NCI-H128 (cell line): ENCODE results near the gene ADCY9.
"Not testable (repeated sequence)": the region's sequence is repeated elsewhere in the genome, so short reads cannot be mapped to it uniquely, and the experiment has no call there.

Experiments used
- DNase-seq: peaks from one replicate; lab custom pipeline; 2025; ENCODE audit not compliant: unreplicated experiment; lab: John Stamatoyannopoulos, UW

Gene ADCY9

DNA sequence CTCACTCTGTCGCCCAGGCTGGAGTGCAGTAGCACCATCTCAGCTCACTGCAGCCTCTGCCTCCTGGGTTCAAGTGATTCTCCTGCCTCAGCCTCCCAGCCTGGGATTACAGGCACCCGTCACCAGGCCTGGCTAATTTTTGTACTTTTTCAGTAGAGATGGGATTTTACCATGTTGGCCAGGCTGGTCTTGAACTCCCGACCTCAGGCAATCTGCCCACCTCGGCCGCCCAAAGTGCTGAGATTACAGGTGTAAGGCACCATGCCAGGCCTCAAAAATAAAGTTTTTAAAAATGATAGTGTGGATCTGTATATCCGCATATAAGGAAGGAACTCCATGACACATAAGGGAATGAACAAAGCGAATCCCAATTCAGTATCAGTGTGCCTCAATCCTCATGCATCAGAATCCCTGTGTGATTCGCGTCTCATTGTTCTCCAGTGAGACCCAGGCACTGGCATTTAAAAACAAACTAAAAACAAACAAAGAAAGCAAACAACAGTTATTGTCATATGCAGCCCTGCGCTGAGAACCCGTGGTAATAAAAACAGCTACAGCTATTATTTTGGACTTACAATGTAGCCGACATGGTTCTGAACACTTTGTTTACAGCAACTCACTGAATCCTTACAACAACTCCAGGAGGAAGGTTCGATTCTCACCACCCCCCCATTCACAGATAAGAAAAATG, 181.6 kb downstream of the ADCY9 start:
- no peak for DNase-seq

DNA sequence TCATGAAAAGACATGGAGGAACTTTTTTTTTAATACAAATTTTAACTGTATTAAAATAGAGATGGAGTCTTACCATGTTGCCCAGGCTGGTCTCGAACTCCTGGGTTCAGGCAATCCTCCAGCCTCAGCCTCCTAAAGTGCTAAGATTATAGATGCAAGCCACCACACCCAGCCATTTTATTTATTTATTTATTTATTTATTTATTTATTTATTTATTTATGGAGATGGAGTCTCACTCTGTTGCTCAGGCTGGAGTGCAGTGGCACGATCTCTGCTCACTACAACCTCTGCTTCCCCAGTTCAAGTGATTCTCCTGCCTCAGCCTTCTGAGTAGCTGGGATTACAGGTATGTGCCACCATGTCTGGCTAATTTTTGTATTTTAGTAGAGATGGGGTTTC, 189.1 kb downstream of the ADCY9 start:
- DNase-seq, result not testable (repeated sequence)

DNA sequence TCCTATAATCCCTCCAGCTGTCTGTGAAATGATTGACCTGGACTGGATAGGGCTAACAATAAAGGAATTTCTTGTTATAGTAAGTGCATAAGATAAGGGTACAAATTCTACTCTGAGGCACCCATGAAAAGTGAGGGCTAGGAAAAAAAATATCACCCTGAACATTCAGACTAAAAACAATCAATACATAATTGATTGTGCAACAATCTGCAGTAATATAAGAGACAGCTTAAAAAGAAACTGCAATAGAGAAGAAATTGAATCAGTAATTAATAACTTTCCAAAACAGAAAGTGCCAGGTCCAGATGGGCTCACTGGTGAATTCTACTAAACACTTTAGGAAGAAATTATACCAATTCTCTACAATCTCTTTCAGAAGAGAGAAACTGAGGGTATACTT, 191.5 kb downstream of the ADCY9 start:
- no peak for DNase-seq

DNA sequence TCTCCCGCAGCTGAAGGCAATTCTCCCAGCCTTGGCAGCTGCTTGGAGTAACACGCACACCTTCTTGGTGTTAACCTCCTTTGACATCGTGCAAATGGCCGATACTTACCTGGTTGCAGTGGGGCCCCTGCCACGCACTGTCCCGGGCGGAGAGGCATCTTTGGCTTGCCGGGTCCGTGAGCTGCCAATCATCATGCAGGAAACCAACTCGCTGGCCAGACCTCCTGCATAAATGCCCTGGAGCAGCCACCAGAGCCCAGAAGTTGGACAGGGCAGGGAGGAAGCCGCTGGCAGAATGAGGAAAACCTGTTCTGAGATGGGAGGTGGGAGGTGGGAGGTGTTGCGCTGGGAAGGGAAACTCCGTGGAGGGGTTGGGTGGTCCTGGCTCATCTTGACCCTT, 194.0 kb downstream of the ADCY9 start:
- DNase-seq, result no peak

DNA sequence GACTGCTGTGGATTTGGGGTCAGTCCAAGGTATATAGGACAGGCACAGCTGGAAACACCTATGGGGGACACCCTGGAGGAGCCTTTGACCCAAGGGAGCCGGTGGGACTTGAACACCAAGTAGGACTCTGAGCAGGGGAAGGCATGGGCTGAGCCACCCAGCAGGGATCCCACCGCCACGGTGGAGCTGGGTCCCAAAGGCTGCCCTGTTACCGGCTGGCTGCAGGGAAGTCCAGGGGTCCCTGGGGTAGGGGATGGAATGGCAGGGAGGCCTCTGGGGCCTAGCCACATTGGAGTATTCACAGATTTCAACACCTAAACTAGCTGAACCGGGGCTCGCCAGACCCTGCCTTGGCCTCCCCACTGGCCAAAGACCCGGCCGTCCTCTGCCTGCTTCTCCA, 196.0 kb downstream of the ADCY9 start:
- DNase-seq, result no peak

DNA sequence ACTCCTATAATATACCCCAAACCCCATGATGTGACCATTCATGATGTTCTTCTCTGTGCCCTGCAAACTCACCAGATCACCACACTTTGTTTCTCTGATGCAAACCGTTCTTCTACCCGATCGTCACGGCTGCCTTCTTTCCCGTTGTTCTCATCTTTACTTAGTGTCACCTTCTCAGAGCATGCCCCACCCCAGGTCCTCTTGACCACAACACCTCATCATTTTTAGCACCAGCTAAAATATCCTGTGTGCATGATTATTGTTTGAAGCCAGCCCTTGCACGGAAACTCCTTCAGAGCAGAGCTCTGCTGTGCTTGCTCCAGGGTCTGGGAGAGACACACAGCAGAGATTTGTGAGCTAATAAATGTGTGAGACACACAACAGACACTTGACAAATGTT, 196.8 kb downstream of the ADCY9 start:
- DNase-seq, result no peak

DNA sequence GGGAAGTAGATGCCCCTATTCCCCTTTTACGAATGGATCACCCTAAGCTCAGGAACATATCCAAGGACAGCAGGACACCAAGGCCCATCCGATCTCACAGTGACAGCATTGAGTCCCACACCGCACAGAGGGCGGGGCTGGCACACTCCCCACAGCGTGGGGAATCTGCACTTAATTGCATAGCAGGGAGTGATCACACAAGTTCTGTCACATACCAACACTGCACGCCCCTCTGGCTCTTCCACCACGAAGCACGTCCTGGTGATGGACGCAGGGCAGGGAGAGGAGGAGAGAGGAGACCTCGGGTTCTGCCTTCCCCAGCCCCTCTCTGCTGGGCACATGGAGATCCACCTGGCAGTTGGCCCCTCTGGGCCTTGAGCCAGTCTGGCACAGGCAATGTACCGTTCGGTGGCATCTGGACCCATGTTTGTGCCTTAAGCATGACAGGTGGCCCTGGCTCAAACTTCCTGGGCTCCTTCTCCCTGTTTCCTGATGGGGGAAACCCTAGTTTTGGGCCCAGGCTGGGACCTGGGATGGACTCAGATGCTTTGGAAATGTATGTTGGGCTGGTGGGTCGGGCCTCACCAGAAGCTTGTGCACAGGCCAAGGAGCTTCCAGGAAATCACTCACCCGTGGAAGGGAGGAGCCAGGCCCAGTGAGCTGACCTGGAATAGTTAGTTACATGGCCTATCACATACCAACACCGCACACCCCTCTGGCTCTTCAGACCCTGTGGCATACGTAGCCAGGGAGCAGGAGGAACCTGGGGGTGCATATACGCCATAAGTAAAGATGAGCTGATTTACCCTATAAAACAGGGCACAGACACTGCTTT, 200.6 kb downstream of the ADCY9 start:
- no peak for DNase-seq

DNA sequence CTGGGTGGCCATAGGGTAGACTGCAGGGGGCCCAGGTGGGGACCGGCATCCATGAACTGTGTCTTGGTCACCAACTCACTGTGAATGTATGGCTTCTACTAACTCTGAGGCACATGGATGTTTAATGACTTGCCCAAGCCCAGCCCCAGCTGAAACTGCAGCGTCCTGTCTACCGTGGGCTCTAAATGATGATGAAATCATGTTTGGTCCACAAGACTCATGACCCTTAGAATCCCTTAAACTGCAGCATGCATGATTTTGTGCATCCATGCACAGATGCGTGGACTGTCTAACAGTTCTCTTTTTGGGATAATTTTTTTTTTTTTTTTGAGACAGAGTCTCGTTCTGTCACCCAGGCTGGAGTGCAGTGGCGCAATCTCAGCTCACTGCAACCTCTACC, 203.3 kb downstream of the ADCY9 start:
- DNase-seq, result no peak
